Stimulated activated CD4-positive, alpha-beta T cell treated with anti-CD3 and anti-CD28 coated beads, TNF-alpha, amount 100 ng/mL, for 48 hours (primary cell): ENCODE data around the gene CNNM3.
"Not testable (repeated sequence)": the region's sequence is repeated elsewhere in the genome, so short reads cannot be mapped to it uniquely, and the experiment has no call there.

Experiments
- DNase-seq, 3 donors: peaks; one replicate each; pipeline ENCODE4 v3.0.0-alpha.2; 2020; ENCODE audit warnings: low read depth in 3 of 3

The CNNM3 gene

GRCh38 chr2:96816127-96816835 lies at the start of gene CNNM3:
TSS of gene CNNM3 (plus strand) at chr2:96816268. CDS start at chr2:96816278, 10 bp downstream.
- DNase-seq, result peak; percentile 89 to 98 (median 94)

GRCh38 chr2:96767135-96767871 lies 48.8 kb upstream of the CNNM3 start:
- no peak for DNase-seq

DNA sequence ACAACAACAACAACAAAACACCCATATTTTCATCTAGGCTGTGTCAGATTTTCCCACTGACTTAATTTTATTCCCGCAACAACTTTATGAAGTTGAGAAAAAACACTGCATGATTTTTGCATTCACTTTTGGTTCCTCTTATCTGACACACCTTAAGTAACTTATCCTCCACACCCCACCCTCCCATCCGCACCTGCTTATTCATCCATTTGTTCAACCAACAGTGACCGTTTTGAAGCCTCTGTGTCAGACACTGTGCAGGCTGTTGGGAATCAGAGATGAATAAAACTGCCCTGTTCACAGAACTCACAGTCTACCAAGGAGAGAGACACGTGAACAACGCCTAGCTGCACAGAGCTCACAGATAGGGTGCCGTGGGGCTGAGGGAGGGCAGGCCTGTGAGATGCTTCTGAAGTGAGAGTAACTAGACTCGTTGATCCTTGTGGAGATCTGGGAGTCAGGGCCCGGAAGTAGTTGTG lies 47.9 kb upstream of the CNNM3 start:
- DNase-seq, result no peak

GRCh38 chr2:96769814-96770213 lies 46.3 kb upstream of the CNNM3 start:
- no peak for DNase-seq

- no peak for DNase-seq
Measured at GRCh38 chr2:96770442-96771202, 45.4 kb upstream of the CNNM3 start.

DNA sequence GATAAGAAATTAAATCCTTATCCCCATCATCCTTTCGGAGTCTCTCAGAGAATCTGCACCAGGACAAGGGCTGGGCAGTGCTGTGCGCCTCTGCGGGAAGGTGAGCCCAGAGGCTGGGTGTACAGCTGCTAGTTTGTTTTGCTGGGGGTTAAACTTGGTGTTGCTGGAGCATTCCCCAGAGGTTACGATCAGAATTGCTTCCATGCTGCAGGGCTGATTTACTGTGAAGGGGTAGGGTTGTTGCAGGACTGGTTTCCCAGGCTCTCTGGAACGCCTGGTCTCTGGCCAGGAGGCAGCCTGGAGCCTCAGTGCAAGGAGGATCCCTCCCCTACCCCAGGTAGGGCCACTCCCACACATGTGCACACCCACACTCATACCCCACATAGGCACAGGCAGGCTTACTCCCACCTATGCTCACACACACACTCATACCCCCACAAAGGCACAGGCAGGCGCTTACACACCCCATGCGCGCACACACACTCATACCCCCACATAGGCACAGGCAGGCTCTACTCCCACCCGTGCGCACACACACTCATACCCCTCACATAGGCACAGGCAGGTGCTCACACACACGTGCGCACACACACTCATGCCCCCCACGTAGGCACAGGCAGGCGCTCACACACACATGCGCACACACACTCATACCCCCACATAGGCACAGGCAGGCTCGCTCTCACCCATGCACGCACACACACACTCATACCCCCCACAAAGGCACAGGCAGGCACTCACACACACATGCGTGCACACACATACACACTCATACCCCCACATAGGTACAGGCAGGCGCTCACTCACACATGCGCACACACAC lies 44.1 kb upstream of the CNNM3 start:
- no peak for DNase-seq

- no peak for DNase-seq
Measured at GRCh38 chr2:96772903-96773671, 43.0 kb upstream of the CNNM3 start.

DNA sequence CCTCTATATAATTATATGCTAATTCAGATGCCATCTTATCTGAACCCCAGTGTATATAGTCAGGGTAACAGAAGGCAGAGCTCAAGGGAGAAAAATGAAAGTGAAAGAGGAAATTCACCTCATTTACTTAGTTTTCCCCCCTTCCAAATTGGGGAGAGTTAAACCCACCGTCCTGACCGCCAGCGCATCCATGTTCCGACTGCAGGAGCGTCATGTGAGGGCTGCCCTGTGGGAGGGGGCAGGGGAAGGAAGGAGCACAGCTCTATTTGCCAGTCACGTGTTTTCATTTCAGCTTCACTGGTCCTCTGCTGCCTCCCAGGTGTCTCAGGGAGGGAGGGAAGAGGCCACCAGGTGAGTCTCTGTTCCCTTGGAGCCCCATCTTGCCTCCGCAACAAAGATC lies 42.1 kb upstream of the CNNM3 start:
- no peak for DNase-seq

DNA sequence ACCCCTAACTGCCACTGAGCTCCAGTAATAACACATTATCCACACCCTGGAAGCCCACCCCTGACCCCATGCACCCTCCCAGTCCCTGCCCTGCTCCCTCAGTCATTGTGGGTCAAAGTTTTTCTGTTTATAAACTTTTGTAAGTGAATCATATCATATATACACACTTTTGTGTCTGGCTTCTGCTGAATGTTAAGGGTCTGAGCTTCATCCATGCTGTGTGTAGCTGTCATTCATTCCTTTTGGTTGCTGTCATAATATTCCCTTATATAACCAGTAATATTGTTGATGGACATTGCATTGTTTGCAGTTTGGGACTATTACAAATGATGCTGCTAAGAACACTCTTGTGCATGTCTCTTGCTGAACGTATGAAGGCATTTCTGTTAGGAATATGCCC lies 40.9 kb upstream of the CNNM3 start:
- DNase-seq, result no peak

- no peak for DNase-seq
Measured at GRCh38 chr2:96783388-96783787, 32.7 kb upstream of the CNNM3 start.

- DNase-seq, result no peak
Measured at GRCh38 chr2:96787411-96787810, 28.7 kb upstream of the CNNM3 start.

DNA sequence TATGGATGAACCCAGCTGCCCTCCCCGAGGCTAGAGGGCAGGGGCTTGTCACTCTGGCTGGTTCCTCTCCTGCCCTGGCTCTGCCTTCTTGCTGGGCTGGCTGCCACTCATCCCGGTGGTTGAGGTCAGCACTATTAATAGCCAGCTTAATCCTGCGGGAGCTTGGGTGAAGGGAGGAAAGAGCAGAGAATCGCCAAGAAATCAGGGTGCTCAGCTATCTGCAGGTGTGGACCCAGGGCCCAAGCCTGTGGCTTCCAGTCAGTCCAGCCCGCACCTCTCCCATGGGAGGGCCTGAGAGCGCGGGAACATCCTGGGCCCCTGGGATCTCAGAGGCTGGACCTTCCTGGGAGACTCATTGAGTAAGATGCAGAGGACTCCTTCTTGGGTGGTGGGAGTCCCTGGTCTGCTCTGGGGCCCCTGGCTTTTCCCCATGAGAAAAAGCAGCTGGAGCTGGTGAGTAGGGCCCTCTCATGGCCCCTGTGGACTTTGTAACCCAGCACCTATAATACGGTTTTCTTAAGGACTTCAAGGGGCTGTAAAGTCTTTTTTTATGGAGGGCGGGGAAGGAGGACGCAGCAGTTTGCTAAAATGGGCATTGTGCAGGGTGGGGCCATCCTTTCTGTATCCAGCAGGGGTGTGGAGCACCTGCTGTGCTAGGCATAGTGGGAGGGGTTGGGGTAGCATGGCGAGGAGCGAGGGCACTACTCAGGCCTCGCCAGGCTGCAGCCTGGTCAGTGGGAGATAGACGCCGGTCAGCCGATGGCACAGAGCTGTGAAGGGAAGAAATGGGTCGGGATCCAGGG lies 27.4 kb upstream of the CNNM3 start:
- no peak for DNase-seq

DNA sequence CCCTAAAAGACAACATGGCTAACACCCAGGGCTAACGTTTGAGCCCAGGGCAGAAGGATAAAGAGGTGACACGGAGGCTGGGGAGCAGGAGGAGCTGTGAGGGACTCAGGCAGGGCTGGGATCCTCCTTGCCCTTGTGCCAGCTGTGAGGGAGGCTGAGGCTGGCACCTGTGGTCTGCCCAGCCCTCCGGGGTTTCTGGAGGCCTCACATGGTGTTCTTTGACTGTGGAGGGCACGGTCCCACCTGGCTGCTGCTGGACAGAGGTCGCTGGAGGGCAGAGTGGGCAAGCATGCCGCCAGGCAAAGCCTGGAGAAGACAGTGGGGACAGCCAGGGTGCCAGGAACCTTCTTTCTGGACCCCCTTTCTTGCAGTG lies 26.8 kb upstream of the CNNM3 start:
- no peak for DNase-seq

- no peak for DNase-seq
Measured at GRCh38 chr2:96792772-96793749, 23.0 kb upstream of the CNNM3 start.

DNA sequence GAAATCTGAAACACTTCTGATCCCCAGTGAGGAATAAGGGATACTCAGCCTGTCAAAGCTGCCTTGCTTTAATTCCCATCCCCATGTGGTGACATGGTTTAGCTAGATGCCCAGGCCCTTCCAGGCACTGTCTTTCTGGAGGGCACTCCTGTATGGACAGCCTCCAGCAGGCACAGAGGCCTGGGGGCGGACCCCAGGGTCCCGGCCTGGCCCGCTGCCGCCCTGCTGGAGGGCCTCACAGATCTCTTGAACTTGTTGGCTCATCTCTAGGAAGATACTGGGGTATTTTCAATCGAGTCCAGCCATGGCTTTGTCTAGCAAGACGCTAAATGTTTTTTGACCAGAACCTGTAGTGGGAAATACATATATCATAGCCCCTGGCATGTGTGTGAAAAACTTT lies 21.0 kb upstream of the CNNM3 start:
- DNase-seq, result no peak

DNA sequence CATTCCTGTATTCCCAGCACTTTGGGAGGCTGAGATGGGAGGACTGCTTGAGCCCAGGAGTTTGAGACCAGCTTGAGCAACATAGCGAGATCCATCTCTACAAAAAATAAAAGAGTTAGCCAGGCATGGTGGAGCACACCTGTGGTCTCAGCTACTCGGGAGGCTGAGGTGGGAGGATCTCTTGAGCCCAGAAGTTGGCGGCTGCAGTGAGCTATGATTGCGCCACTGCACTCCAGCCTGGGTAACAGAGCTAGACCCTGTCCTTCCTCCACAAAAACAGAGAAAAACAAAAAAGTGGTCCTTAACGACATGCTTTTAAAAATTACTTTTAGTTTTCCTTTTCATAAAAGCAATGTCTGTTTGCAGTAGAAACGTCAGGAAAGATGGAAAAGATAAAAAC lies 19.6 kb upstream of the CNNM3 start:
- DNase-seq, result not testable (repeated sequence)

GRCh38 chr2:96797066-96797625 lies 18.9 kb upstream of the CNNM3 start:
- DNase-seq, result no peak
